Transverse colon (tissue), 4 donors: ENCODE data around the gene RPS23. TPM values are rescaled to one million over a fixed set of nuclear protein-coding genes. Genes with fewer than 3 reads are reported as not detected.

ENCODE experiments used
- DNase-seq: peaks from one replicate; pipeline ENCODE4 v3.0.0-alpha.2; 2019
- H3K27ac ChIP-seq, 4 donors: fragments of 200-600 bp; sonication (generic); 2 replicates each; pipeline ENCODE4 v1.5.1; 2016 to 2018; ENCODE audit warnings: inconsistent platforms in 4 of 4
- H3K27me3 ChIP-seq: fragments of 200-600 bp; sonication (generic); 2 replicates; pipeline ENCODE4 v1.5.1; 2017; ENCODE audit warnings: inconsistent platforms
- H3K36me3 ChIP-seq, 4 donors: fragments of 200-600 bp; sonication (generic); 2 replicates each; pipeline ENCODE4 v1.5.1; 2017 to 2019; ENCODE audit warnings: inconsistent platforms in 4 of 4
- H3K4me1 ChIP-seq, 4 donors: fragments of 200-600 bp; sonication (generic); 2 replicates each; pipeline ENCODE4 v1.5.1; 2017 to 2020; ENCODE audit warnings: inconsistent platforms in 4 of 4
- H3K4me3 ChIP-seq, 4 donors: fragments of 200-600 bp; sonication (generic); 1 replicate in 1 of 4; 2 replicates in 3 of 4; pipeline versions ENCODE4 v1.5.1 to v1.6.1; 2017 to 2019; ENCODE audit warnings: inconsistent platforms in 4 of 4
- H3K9me3 ChIP-seq, 2 donors: fragments of 200-600 bp; sonication (generic); 2 replicates each; pipeline ENCODE4 v1.5.1; 2017 to 2019; ENCODE audit warnings: inconsistent platforms in 2 of 2
- CTCF ChIP-seq, 5 experiments: fragments of 200-600 bp in 3 of 5; fragments of 450-650 bp in 2 of 5; sonication (generic) in 3 of 5; IDR thresholded peaks; 1 replicate in 2 of 5; 2 replicates in 3 of 5; pipeline ENCODE4 v1.5.1; 2016 to 2017; ENCODE audit warnings: antibody characterized with exemption in 5 of 5, inconsistent platforms in 3 of 5, mild to moderate bottlenecking in 2 of 5, moderate library complexity in 1 of 5
- EP300 ChIP-seq: sonication (generic); formaldehyde crosslinking; IDR thresholded peaks from one replicate; pipeline ENCODE4 v1.6.1; 2017; ENCODE audit warnings: antibody characterized with exemption, low read depth
- POLR2A ChIP-seq: fragments of 450-650 bp; IDR thresholded peaks from one replicate; pipeline ENCODE4 v1.6.1; 2016; ENCODE audit warnings: antibody characterized with exemption, mild to moderate bottlenecking, moderate library complexity
- POLR2AphosphoS5 ChIP-seq, 3 donors: sonication (generic); formaldehyde crosslinking; IDR thresholded peaks; one replicate each; pipeline ENCODE4 v1.6.1; 2016; ENCODE audit warnings: antibody characterized with exemption in 3 of 3
- WGBS, 2 donors: methylation state at CpG; one replicate each; pipeline ENCODE4 v1.1.5; 2018; ENCODE audit warnings: low coverage in 1 of 2; 5-methylcytosine and 5-hydroxymethylcytosine counted together
- in situ Hi-C, 4 donors: fragments of 200-750 bp; cut with MboI; loops; one replicate each; pipeline versions ENCODE4 v1.15.0 to v1.15.1; 2017; ENCODE audit warnings: low sequenced_read_pairs in 3 of 4, low pct_ligation_motif_present in 1 of 4, low pct_unique_long_range_greater_than_20kb in 1 of 4
- intact Hi-C: fragments of 100-400 bp; cut with DNase I; formaldehyde crosslinking; loops from one replicate; pipeline ENCODE4 v1.15.1; 2023; ENCODE audit warnings: low total_unique reads
- total RNA-seq, 4 donors: library from RNA; depleted of rRNA; stranded (reverse); fragments of >200 nt; gene quantifications; one replicate each; pipeline ENCODE4 v1.1.0, GENCODE V29; 2016

Gene RPS23
- total RNA-seq, 4 donors from 2014 or later = 482 to 1,766 (median 1,102) TPM

GRCh38 chr5:82290908-82291307 is 12.8 kb upstream of the RPS23 start:
- TF ChIP-seq POLR2AphosphoS5 (IDR thresholded peaks at IDR 0.05) = no peak
- no peak for TF ChIP-seq CTCF (IDR thresholded peaks at IDR 0.05)
- no peak for TF ChIP-seq EP300
- Histone ChIP-seq H3K27ac (no peak overlapping the region), H3K4me1 (no peaks in the 10 kb centered on the region), H3K27me3 (no peaks in the 10 kb centered on the region), H3K9me3 (no peaks in the 10 kb centered on the region), H3K36me3 (no peaks in the 10 kb centered on the region), H3K4me3 (no peak overlapping the region)
- in situ Hi-C loops (no loop called here), intact Hi-C loops (no loop called here)
- 78 to 100% methylated on average over 4 to 6 of the region's 6 CpGs for WGBS, 2 donors
- DNase-seq = no peak

GRCh38 chr5:82290005-82290404 is 11.9 kb upstream of the RPS23 start:
- WGBS, 2 donors = 80% methylated on average over 1 to 2 of the region's 2 CpGs
- no peak for DNase-seq
- in situ Hi-C loops = no loop called here

GRCh38 chr5:82287625-82288024 is 9.5 kb upstream of the RPS23 start:
- in situ Hi-C loops (no loop called here), intact Hi-C loops (no loop called here)
- no peaks in the 10 kb centered on the region for H3K4me1 ChIP-seq
- H3K36me3 ChIP-seq = no peaks in the 10 kb centered on the region
- TF ChIP-seq CTCF (IDR thresholded peaks at IDR 0.05) (no peak), POLR2AphosphoS5 (IDR thresholded peaks at IDR 0.05) (no peak), EP300 (no peak), POLR2A (no peak)
- H3K27me3 ChIP-seq = no peaks in the 10 kb centered on the region
- H3K9me3 ChIP-seq = no peaks in the 10 kb centered on the region
- DNase-seq = no peak
- H3K4me3 ChIP-seq = no peak overlapping the region
- WGBS, 2 donors = 54 to 68% methylated on average over 3 of the region's 3 CpGs
- no peak overlapping the region for H3K27ac ChIP-seq

More at GRCh38 chr5:82290005-82290404, 11.9 kb upstream of the RPS23 start:
- no peak overlapping the region for H3K4me3 ChIP-seq
- no peak overlapping the region for H3K27ac ChIP-seq
- no peaks in the 10 kb centered on the region for H3K9me3 ChIP-seq
- intact Hi-C loops = no loop called here
- no peaks in the 10 kb centered on the region for H3K36me3 ChIP-seq
- no peaks in the 10 kb centered on the region for H3K4me1 ChIP-seq
- H3K27me3 ChIP-seq = no peaks in the 10 kb centered on the region
- TF ChIP-seq POLR2AphosphoS5 (IDR thresholded peaks at IDR 0.05) = no peak
- no peak for TF ChIP-seq POLR2A
- no peak for TF ChIP-seq CTCF (IDR thresholded peaks at IDR 0.05)
- no peak for TF ChIP-seq EP300

- Histone ChIP-seq H3K9me3 (no peaks in the 10 kb centered on the region), H3K27me3 (no peaks in the 10 kb centered on the region), H3K4me3 (no peak overlapping the region), H3K27ac (no peak overlapping the region), H3K36me3 (no peaks in the 10 kb centered on the region), H3K4me1 (no peaks in the 10 kb centered on the region)
- DNase-seq = no peak
- TF ChIP-seq CTCF (IDR thresholded peaks at IDR 0.05) (no peak), EP300 (no peak), POLR2AphosphoS5 (IDR thresholded peaks at IDR 0.05) (no peak), POLR2A (no peak)
- intact Hi-C loops (no loop called here), in situ Hi-C loops (no loop called here)
- 94 to 96% methylated on average over 5 to 6 of the region's 6 CpGs for WGBS, 2 donors
Observed at GRCh38 chr5:82285206-82285605, 7.1 kb upstream of the RPS23 start.
